GM18511 (cell line): ENCODE data around the gene FNBP1.

Experiments
- ATAC-seq: cut with Tn5 transposase; IDR thresholded peaks from one replicate; pipeline ENCODE4 v1.9.1; 2021; ENCODE audit warnings: mild to moderate bottlenecking, moderate library complexity; ENCODE audit not compliant: unreplicated experiment

The FNBP1 gene

DNA sequence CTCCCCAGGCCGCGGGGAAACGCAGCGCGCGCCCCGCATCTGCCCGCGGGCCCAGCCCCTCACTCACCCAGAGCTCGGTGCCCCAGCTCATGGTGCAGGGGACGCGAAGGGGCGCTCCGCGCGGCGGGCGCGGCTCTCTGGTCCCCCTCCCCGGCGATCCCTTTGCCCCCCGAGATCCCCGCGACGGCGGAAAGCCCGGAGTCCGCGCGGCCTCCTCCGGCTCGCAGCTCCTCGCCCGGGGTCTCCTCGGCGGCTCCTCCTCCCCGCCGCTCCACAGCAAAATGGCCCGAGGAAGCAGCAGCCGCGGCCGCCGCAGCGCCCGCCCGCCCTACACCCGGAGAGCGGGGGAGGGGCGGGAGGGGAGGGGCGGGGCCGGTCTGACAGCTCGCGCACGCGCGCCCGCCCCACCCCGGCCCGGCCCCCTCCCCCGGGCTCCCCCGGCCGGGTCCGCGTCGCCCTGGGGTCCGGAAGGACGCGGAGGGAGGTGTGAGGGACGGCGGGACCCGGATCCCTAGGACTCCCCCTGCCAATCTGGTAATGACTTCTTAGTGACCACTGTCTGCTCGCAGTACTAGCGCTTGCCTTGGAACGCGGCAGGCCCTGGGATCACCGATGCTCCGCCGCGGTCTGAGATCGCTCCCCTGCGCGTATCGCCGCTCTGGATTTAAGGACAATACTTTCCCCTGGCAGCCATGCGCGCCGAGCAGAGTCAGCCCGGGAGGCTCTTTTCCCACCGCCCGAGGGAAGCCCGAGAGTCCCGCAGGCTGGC, at the start of gene FNBP1:
TSS of gene FNBP1 (minus strand) at position 305 of the 769 bp plus-strand sequence. CDS start at position 91, 214 bp downstream.
- ATAC-seq = peak; percentile 50

DNA sequence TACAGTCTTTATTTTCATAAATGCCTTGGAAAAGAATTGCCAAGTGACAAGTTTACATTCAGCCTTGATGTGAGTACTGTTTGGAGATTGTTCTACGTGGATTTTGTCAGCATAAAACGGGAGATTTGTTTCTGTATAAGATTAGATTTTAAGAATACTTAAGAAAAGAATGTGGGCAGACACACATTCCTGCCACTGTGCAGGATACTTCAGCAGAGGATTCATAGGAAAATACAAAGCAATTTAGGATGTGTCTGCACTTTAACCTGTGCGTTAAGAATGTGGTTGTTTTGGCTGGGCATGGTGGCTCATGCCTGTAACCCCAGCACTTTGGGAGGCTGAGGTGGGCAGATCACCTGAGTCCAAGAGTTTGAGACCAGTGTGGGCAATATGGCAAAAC, 47.9 kb upstream of the FNBP1 start:
- ATAC-seq = no peak

DNA sequence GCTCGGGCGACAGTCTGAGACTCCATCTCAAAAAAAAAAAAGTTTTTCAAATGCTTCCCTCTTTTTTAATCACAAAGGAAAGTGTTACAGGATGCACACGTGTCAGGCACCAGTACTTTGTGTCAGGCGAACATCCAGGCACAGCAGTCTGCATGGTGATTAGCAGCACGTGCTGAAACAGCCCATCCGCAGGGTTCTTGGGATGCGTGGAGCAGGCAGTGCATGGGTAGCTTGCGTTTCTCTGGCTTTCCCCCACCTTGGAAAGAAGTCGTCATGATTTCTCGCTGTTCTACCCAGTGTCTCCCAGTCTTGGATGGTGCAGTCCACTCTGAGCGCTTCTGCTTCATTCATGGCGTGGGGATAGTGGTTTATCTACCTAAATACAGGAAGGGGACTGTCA, 46.2 kb upstream of the FNBP1 start:
- ATAC-seq = no peak

DNA sequence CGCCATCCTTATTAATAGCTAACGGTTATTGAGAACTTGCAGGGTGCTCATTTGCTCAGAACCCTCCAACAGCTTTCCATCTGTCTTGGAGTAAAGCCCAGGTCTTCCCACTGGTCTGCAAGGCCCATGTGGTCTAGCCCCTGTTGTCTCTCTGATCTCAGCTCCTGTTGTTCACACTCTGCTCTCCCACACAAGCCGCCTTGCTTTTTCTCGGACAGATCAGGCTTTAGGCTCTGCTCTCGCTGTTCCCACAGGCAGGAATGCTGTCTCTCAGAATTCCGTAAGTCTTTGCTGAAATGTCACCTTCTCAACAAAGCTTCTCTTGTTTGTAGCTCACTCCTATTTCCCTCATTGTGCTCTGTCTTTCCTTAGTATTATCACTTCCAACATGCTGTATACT, 45.1 kb upstream of the FNBP1 start:
- no peak for ATAC-seq

DNA sequence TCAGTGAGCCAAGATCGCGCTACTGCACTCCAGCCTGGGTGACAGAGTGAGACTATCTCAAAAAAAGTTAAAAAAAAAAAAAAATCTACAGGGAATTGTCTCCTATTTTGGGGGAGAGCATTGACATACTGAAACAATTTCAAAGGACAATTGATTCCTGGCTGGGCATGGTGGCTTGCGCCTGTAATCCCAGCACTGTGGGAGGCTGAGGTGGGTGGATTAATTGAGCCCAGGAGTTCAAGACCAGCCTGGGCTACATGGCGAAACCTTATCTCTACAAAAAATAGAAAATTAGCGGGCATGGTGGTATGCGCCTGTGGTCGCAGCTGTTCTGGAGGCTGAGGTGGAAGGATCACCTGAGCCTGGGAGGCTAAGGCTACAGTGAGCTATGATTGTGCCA, 41.3 kb upstream of the FNBP1 start:
- ATAC-seq = no peak

DNA sequence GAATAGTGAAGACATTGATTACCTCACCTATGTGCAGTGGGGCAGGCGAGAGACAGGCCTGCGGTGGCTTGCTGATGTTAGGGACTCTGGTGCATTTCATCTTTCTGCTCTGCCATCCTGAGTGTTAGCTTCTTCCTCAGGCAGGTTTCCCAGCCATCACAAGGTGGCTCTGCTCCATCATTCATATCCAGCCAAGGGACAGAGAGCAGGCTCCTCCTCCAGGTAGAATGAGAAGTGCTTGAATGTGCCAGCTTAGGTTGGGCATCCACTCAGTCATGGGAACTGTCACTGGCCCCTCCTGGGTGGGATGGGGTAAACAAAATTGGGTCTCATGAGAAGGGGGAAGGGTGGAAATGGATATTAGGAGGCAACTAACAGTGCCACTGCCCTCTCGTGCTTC, 35.6 kb upstream of the FNBP1 start:
- ATAC-seq = no peak

DNA sequence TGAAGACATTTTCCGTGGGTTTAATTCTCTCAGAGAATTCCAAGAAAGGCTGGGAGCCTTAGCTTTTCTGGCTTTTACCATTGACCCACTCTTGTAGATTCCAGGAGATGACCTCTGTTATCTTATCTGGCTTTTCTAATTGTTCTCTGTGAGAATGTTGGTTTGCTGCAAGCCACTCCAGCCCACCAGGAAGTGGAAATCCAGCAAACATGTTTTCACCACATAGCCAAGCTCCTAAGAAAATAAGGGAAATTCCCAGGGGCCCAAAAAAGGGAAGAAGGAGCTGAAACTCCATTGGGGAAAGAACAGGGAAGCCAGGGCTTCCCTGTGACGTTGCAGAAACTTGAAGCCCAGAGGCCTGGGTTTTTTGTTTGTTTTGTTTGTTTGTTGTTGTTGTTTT, 30.4 kb upstream of the FNBP1 start:
- ATAC-seq = no peak

DNA sequence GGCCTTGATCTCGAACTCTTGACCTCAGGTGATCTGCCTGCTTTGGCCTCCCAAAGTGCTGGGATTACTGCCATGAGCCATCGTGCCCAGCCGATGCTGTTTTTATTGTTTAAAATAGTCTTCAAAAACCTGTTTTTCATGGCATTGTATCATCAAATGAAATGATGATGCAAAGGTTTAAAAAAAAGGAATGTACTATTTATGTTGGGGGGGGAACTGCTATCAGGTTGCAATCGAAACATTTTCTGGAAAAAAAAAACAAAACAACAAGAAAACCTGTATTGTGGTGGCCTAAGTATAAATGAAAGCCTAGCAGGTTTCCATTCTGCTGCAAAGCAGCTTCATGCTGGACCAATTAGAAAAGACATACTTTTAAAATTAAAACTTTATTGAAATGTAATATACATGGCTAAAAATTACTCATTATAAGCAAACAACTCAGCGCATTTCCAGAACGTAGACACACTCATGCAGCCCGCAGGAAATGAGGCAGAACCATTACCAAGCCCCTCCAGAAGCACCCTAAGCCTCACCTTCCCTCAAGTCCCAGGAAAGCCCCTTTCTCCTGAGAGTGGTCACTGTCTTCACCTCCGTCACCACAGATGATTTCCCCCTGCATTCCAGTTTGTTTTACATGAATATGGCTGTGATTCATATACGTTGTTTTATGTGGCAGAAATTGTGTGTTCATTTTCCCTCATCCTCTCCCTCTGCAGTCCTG, 29.7 kb upstream of the FNBP1 start:
- no peak for ATAC-seq

DNA sequence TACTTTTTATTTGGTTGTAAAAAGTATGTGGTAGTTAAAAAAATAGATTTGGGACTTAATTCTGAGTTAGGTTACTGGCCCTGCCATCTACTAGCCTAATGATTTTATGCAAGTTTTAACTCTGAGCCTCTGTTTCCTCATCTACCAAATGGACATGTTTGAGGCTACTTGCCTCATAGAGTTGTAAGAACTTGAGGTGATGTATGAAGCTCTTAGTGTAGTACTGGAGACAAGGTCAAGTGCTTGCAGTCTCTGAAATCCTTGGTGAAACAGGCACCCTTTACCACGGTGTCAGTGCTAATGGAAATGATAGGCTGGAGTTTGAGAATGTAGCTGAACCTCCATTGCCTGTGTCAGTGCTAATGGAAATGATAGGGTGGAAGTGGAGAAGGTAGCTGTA, 26.1 kb upstream of the FNBP1 start:
- ATAC-seq = no peak

DNA sequence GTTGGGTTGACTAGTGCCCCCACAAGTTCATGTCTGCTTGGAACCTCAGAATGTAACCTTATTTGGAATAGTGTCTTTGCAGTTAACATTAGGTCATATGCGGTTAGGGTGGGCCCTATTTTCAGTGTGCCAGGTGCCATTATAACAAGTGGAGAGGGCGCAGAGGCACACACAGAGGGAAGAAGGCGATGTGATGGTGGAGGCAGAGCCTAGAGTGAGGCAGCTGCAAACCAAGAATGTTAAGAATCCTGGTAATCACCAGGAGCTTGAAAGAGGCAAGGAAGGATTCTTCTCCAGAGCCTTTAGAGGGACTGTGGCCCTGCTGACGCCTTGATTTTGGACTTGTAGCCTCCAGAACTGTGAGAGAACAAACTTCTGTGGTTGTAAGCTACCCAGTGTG, 21.6 kb upstream of the FNBP1 start:
- no peak for ATAC-seq

DNA sequence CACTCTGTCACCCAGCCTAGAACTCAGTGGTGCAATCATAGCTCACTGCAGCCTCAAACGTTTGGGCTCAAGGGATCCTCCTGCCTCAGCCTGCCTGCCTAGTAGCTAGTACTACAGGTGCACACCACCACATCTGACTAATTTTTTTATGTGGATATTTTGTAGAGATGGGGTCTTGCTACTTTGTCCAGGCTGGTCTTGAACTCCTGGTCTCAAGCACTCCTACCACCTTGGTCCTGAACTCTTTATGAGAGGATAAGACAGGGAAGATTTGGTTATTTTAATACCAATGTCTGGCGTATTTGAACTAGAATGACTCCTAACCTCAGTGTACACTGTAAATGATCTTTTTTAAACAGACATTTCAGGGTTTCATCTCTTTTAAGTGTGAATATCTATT, 19.8 kb upstream of the FNBP1 start:
- no peak for ATAC-seq

DNA sequence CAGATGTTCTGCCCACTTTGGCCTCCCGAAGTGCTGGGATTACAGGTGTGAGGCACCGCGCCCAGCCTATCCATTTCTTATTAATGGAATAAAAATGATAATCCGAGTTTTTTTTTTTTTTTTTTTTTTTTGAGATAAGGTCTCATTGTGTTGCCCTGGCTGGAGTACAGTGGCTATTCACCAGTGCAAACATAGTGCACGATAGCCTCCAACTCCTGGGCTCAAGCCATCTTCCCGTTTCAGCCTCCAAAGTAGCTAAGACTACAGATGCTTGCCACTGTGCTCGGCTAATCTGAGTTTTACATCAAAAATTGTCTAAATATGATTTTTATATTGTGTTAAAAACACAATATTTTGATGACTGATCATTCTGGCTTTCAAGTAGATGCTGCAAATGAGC, 17.3 kb upstream of the FNBP1 start:
- no peak for ATAC-seq

DNA sequence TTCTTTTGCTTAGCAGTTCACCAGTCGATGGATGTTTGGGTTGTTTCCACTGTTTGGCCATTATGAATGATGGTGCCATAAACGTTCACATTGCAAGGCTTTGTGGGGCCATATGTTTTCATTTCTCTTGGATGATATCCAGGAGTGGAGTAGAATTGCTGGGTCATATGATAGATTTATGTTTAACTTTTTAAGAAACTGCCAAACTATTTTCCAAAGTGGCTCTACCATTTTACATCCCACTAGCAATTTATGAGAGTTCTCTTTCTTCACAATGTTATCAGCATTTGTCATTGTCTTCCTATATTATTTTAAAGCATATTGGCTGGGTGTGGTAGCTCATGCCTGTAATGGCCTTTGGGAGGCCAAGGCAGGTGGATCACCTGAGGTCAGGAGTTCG, 15.9 kb upstream of the FNBP1 start:
- no peak for ATAC-seq

DNA sequence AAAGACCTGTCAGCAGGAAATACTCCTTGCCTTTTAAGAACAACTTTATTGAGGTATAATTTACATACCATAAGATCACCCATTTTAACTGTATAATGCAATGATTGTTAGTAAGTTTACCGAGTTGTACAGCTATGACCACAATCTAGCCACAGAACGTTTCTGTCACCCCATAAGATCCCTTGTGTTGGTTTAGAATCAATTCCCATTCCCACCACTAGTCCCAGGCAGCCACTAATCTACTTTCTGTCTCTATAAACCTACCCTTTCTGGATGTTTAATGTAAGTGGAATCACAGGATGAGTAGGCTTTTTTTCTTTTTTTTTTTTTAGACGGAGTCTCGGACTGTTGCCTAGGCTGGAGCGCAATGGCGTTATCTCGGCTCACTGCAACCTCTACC, 15.2 kb upstream of the FNBP1 start:
- no peak for ATAC-seq

DNA sequence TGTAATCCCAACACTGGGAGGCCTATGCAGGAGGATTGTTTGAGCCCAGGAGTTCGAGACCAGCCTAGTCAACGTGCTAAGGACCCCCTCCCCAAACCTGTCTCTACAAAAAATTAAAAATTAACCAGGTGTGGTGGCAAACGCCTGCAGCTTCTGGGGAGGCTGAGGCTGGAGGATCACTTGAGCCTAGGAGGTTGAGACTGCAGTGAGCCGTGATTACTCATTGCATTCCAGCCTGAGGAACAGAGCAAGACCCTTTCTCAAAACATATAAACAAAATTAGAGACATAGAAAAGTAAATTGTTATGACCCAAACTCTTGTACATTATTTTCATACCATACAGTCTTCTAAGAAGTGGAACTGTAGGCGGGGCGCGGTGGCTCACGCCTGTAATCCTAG, 11.8 kb upstream of the FNBP1 start:
- ATAC-seq = no peak

DNA sequence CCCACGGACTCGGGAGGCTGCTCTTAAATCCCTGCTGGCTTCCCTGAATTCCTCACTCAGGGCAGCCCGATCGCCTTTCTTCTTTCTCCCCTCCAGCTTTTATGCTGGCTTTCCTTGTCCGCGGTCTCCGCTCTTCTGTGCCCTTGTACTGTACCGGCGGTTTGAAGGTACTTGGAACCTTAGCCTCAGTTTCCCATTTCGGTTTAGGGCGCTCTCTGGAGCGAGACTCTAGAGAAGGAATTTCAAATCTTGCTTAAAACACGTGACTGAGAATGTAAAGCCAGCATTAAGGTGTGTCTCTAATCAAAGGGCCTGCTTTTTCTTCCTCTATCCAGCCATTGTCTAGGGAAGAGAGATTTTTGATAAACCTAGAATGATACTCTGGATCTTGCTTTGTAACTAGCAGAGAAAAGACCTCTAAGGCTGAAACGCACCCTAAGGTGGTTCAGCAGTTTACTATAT, 11.4 kb upstream of the FNBP1 start:
- ATAC-seq = no peak

DNA sequence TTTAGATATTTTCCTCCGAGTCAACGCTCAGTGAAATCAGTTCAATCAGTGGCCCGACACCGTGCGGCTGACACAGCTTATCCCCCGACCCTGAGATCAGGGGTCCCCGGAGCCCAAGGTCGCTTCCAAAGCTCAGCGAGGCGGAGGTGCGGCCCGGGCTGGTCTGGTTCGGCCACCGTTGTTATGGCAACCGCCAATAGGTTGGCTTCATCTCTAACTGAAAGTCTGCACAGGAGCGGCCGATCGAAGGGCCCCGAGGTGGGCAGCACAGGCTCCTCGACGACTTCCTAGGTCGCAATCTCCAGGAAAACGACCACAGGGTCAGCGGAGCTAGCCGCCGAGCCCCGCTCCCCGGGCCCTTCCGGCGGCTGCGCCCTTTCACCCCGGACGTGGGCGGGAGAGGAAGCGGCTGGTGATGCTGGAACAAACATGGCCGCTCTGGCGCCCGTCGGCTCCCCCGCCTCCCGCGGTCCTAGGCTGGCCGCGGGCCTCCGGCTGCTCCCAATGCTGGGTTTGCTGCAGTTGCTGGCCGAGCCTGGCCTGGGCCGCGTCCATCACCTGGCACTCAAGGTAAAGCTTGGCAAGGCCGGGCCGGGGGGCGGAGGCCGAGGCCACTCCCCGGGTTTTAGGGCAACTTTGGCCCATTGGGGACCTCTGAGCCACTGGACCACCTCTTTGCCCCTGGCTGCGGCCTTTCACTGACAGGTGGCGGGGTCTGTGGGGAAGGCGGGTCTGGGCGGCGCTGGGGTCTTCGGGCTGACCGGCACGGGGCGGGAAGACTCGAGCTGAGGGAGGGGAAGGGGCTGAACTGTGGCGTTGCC, 10.7 kb upstream of the FNBP1 start, which contains the start of gene GPR107:
TSS of gene GPR107 (plus strand) at position 403 of the 821 bp plus-strand sequence. CDS start at position 430, 27 bp downstream.
- peak; percentile 78 for ATAC-seq

DNA sequence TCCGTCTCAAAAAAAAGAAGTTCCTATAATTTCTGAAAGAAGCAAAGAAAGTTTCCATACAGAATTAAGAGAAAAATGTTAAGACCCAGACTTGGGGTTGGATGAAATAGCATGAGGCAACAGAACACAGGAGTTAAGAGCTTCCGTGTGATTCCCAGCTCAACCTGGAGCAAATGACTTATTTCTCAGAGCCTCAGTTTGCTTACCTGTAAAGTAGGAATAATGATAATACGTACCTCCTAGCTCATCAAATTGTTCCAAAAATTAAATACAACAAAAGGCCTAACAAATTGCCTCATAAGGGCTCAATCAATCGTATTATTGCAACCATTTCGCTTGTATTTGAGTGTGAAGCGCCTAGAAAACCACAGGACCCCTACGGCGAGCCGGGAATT, 10.1 kb upstream of the FNBP1 start:
- no peak for ATAC-seq

DNA sequence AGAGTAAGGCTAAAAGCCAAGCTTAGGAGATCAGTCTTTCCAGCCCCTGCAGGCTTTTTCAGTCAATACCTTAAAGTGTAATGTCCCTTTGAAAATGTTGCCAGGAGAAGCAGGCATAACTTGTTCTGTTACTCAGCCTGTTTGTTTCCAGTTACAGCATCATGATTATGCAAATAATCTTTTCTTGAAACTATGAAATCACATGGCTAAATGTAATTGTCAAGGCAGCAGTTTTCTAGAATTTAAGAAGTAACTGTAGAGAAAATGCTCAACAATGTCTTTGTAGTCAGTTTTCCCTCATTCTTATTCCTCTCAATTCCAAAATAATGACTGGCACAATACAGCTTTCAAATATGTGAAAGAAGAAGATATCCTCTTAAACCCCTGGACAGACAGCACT, 8.9 kb upstream of the FNBP1 start:
- no peak for ATAC-seq

DNA sequence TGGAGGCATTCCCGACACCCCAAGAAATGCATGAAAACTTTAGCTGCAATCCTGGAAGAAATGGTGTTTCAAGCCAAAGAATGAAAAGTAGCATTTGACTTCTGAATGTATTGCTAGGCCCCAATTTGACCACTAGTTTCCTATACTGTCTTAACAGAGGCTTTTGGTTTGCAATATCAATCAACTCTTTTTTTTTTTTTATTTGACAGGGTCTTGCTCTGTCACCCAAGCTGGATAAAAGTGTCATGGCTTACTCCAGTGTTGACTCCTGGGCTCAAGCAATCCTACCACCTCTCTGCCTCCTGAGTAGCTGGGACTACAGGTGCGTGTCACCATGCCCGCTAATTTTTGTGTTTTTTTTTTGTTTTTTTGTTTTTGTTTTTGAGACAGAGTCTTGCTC, 7.5 kb upstream of the FNBP1 start:
- no peak for ATAC-seq

DNA sequence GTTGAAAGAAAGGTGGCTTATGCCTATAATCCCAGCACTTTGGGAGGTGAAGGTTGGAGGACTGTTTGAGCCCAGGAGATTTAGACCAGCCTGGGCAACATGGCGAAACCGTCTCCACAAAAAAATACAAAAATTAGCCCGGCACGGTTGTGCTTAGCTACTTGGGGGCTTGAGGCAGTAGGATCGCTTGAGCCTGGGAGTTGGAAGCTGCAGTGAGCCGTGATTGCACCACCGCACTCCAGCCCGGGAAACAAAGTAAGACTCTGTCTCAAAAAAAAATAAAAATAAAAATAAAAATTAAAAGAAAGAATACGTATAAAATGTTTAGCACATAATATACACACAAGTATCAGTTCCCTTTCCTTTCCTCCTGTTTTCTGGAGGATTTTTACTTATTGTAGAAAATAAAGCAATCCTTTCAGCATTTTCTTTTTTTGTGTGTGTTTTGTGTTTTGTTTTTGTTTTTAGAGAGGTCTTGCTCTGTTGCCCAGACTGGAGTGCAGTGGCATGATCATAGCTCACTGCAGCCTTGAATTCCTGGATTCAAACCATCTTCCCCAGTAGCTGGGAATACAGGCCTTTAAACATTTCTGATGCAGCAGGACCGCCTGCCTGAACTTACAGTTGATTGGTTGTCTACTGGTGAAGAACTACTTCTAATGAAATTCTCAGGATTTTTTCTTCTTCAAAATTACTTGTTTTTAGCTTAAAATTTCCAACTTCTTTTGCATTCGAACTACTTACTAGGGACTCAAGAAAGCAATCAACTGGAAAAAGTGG, 6.6 kb upstream of the FNBP1 start:
- ATAC-seq = no peak
